ENCODE measurements around the gene SURF2.

- TF ChIP-seq POLR2A (IDR thresholded peaks at IDR 0.05; ENCODE audit: low read depth, low read length) (no peak), POU2F2 (IDR thresholded peaks at IDR 0.05; ENCODE audit: low read depth, low read length) (no peak), TAF1 (IDR thresholded peaks at IDR 0.05; ENCODE audit: low read depth, low read length) (no peak), POLR2AphosphoS5 (IDR thresholded peaks at IDR 0.05; ENCODE audit: low read depth, low read length) (no peak), SPI1 (IDR thresholded peaks at IDR 0.05; ENCODE audit: low read depth, low read length) (no peak), PAX5 (IDR thresholded peaks at IDR 0.05; ENCODE audit: insufficient read depth, low read length, severe bottlenecking) (no peak)
These were observed 13.8 kb upstream of the SURF2 start for GRCh38 chr9:133342570-133342969.
